PC-9 (cell line): ENCODE results near the gene EYS.

Source experiments
- CTCF ChIP-seq: fragments of 200-600 bp; sonication (generic); conservative IDR thresholded peaks from 2 replicates; pipeline ENCODE4 v1.6.1; 2017; ENCODE audit warnings: mixed run types, antibody characterized with exemption, mild to moderate bottlenecking, moderate library complexity
- EZH2 ChIP-seq: fragments of 200-600 bp; sonication (generic); IDR thresholded peaks from 2 replicates; pipeline ENCODE4 v1.8.0; 2017; ENCODE audit warnings: antibody characterized with exemption, low read depth

GRCh38 chr6:65646544-65646943, 60.5 kb downstream of the EYS start:
- TF ChIP-seq EZH2 (no peak), CTCF (no peak)
